ENCODE results near the gene MYO1D.

- TF ChIP-seq, protein P1, sequence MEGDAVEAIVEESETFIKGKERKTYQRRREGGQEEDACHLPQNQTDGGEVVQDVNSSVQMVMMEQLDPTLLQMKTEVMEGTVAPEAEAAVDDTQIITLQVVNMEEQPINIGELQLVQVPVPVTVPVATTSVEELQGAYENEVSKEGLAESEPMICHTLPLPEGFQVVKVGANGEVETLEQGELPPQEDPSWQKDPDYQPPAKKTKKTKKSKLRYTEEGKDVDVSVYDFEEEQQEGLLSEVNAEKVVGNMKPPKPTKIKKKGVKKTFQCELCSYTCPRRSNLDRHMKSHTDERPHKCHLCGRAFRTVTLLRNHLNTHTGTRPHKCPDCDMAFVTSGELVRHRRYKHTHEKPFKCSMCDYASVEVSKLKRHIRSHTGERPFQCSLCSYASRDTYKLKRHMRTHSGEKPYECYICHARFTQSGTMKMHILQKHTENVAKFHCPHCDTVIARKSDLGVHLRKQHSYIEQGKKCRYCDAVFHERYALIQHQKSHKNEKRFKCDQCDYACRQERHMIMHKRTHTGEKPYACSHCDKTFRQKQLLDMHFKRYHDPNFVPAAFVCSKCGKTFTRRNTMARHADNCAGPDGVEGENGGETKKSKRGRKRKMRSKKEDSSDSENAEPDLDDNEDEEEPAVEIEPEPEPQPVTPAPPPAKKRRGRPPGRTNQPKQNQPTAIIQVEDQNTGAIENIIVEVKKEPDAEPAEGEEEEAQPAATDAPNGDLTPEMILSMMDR (IDR thresholded peaks at IDR 0.05) = no peak
- no peak for TF ChIP-seq POLR2A (IDR thresholded peaks at IDR 0.05)
These were observed 156.3 kb downstream of the MYO1D start for GRCh38 chr17:32720671-32721070.
